A549 (cell line): Measurements from ENCODE around the gene OGA. TPM values are rescaled to one million over a fixed set of nuclear protein-coding genes. Genes with fewer than 3 reads are reported as not detected.

Experiments used
- ATAC-seq, 2 experiments: fragments of 200-7000 bp in 1 of 2; fragments of >200 bp in 1 of 2; cut with Nextera tagmentation in 1 of 2; cut with Tn5 transposase in 1 of 2; 3 replicates each; pipeline versions ENCODE4 v1.8.0 to v1.9.1; 2018 to 2020; ENCODE audit warnings: mild to moderate bottlenecking in 1 of 2, moderate library complexity in 1 of 2
- CTCF ChIA-PET: fragments of 300-600 bp; sonication (Branson Sonifier 250); formaldehyde crosslinking; extraction: SDS; loops from one replicate; lab custom pipeline; 2021; ENCODE audit warnings: antibody characterized with exemption, inconsistent platforms; lab: Yijun Ruan, JAX
- POLR2A ChIA-PET: fragments of 350-600 bp; formaldehyde crosslinking; extraction: SDS; loops from one replicate; lab custom pipeline; 2021; ENCODE audit warnings: antibody characterized with exemption, inconsistent platforms; lab: Yijun Ruan, JAX
- DNase-seq, 2 experiments: peaks; one replicate each; pipeline versions ENCODE4 v3.0.0 to v3.0.0-alpha.2; 2011 to 2016; ENCODE audit warnings: low read depth in 1 of 2, low spot score in 1 of 2
- FAIRE-seq: peaks from 2 replicates; lab custom pipeline; 2011; peaks lifted over from hg19 to GRCh38; lab: Jason Lieb, UNC
- H3K27ac ChIP-seq, 2 experiments: fragments of >200 bp; sonication (Bioruptor Twin); formaldehyde crosslinking; 3 replicates each; pipeline ENCODE4 v1.5.1; 2016 to 2017
- H3K4me1 ChIP-seq: fragments of >200 bp; sonication (Bioruptor Twin); formaldehyde crosslinking; 3 replicates; pipeline ENCODE4 v1.6.1; 2016
- H3K4me2 ChIP-seq: fragments of >200 bp; sonication (Bioruptor Twin); formaldehyde crosslinking; 3 replicates; pipeline ENCODE4 v1.6.1; 2016
- H3K4me3 ChIP-seq: fragments of >200 bp; sonication (Bioruptor Twin); formaldehyde crosslinking; 3 replicates; pipeline ENCODE4 v1.5.1; 2016
- H3K9me3 ChIP-seq: fragments of >200 bp; sonication (Bioruptor Twin); formaldehyde crosslinking; 3 replicates; pipeline ENCODE4 v1.6.1; 2016
- CBX2 ChIP-seq: fragments of 200-600 bp; sonication (generic); IDR thresholded peaks from 2 replicates; pipeline ENCODE4 v1.6.1; 2016; ENCODE audit warnings: low read depth, mild to moderate bottlenecking, borderline replicate concordance
- CEBPB ChIP-seq, 2 experiments: fragments of >200 bp in 1 of 2; sonication (Bioruptor Twin) in 1 of 2; formaldehyde crosslinking in 1 of 2; IDR thresholded peaks; 2 replicates each; pipeline ENCODE4 v1.6.1; 2012 to 2016
- EHF ChIP-seq: fragments of 250-450 bp; sonication (Bioruptor Pico); IDR thresholded peaks from 2 replicates; pipeline ENCODE4 v1.5.0; 2020; ENCODE audit warnings: mild to moderate bottlenecking
- EP300 ChIP-seq, 2 experiments: fragments of >200 bp; sonication (Bioruptor Twin); formaldehyde crosslinking; IDR thresholded peaks; 2 replicates in 1 of 2; 3 replicates in 1 of 2; pipeline ENCODE4 v1.6.1; 2016 to 2017
- HDAC2 ChIP-seq: fragments of 200-600 bp; sonication (generic); IDR thresholded peaks from 2 replicates; pipeline ENCODE4 v1.6.1; 2016
- HOXB13 ChIP-seq: fragments of 250-450 bp; sonication (Bioruptor Pico); IDR thresholded peaks from 2 replicates; pipeline ENCODE4 v1.5.0; 2020; ENCODE audit warnings: low read depth, mild to moderate bottlenecking, moderate library complexity
- KDM1A ChIP-seq: fragments of 200-600 bp; sonication (generic); IDR thresholded peaks from 2 replicates; pipeline ENCODE4 v1.6.1; 2016; ENCODE audit warnings: low read depth, mild to moderate bottlenecking
- MAFK ChIP-seq: fragments of 450-650 bp; IDR thresholded peaks from 2 replicates; pipeline ENCODE4 v1.6.1; 2014; ENCODE audit not compliant: partially characterized antibody
- POLR2AphosphoS2 ChIP-seq: conservative IDR thresholded peaks from 2 replicates; pipeline ENCODE4 v1.6.1; 2012; ENCODE audit warnings: low read length, improper control_type of control experiment, inconsistent platforms
- RAD21 ChIP-seq, 2 experiments: fragments of >200 bp in 1 of 2; sonication (Bioruptor Twin) in 1 of 2; formaldehyde crosslinking in 1 of 2; IDR thresholded peaks in 1 of 2; conservative IDR thresholded peaks in 1 of 2; 2 replicates in 1 of 2; 3 replicates in 1 of 2; pipeline ENCODE4 v1.6.1; 2012 to 2018; ENCODE audit warnings: inconsistent platforms in 1 of 2
- RARB ChIP-seq: fragments of 250-450 bp; sonication (Bioruptor Pico); IDR thresholded peaks from 2 replicates; pipeline ENCODE4 v1.8.0; 2021; ENCODE audit warnings: mild to moderate bottlenecking, moderate library complexity
- RCOR1 ChIP-seq: fragments of 150-350 bp; IDR thresholded peaks from 2 replicates; pipeline ENCODE4 v1.6.1; 2014; ENCODE audit warnings: antibody characterized with exemption, low read length, low read depth
- SMC3 ChIP-seq: fragments of >200 bp; sonication (Bioruptor Twin); formaldehyde crosslinking; IDR thresholded peaks from 3 replicates; pipeline ENCODE4 v1.6.1; 2018; ENCODE audit warnings: inconsistent platforms
- TFCP2L1 ChIP-seq: fragments of 250-450 bp; sonication (Bioruptor Pico); IDR thresholded peaks from 2 replicates; pipeline ENCODE4 v1.5.0; 2021; ENCODE audit warnings: mild to moderate bottlenecking
- ZFP36 ChIP-seq: fragments of 450-650 bp; IDR thresholded peaks from 2 replicates; pipeline ENCODE4 v1.6.1; 2014; ENCODE audit warnings: borderline replicate concordance; ENCODE audit not compliant: partially characterized antibody
- WGBS: methylation state at CpG from one replicate; pipeline ENCODE4 v1.1.6; 2017; ENCODE audit errors: missing lambda C conversion rate; 5-methylcytosine and 5-hydroxymethylcytosine counted together
- polyA plus RNA-seq, 4 experiments: library from polyadenylated mRNA; depleted of rRNA in 3 of 4; stranded (reverse); fragments of >200 nt; fragmentation: RNase III in 1 of 4; extraction: RNeasy Plus Mini Kit Qiagen cat#74134 plus additional on column Dnase treatment in 1 of 4; gene quantifications; 2 replicates in 3 of 4; 3 replicates in 1 of 4; pipeline ENCODE4 v1.2.3, GENCODE V29; 2011 to 2017
- TF ChIP-seq, protein P1 (sequence below): IDR thresholded peaks from 2 replicates; pipeline ENCODE4 v1.6.1; 2012
- TF ChIP-seq, protein P2 (sequence below): fragments of 450-650 bp; IDR thresholded peaks from 2 replicates; pipeline ENCODE4 v1.6.1; 2014; ENCODE audit warnings: antibody characterized with exemption
- TF ChIP-seq, protein P3 (sequence below): fragments of >200 bp; sonication (Bioruptor Twin); formaldehyde crosslinking; IDR thresholded peaks from 3 replicates; pipeline ENCODE4 v1.6.1; 2016
- TF ChIP-seq, protein P4 (sequence below): fragments of 250-450 bp; sonication (Bioruptor Pico); IDR thresholded peaks from 2 replicates; pipeline ENCODE4 v1.5.0; 2020; ENCODE audit warnings: low read depth, mild to moderate bottlenecking, moderate library complexity
- TF ChIP-seq, protein P5 (sequence below): fragments of 200-600 bp; sonication (generic); IDR thresholded peaks from 2 replicates; pipeline ENCODE4 v1.6.1; 2016; ENCODE audit warnings: antibody characterized with exemption, mild to moderate bottlenecking, moderate library complexity

The OGA gene
- polyA plus RNA-seq, 2 of the 4 experiments (the other 2 are of a cell fraction) = 40.3 to 79.1 TPM

DNA sequence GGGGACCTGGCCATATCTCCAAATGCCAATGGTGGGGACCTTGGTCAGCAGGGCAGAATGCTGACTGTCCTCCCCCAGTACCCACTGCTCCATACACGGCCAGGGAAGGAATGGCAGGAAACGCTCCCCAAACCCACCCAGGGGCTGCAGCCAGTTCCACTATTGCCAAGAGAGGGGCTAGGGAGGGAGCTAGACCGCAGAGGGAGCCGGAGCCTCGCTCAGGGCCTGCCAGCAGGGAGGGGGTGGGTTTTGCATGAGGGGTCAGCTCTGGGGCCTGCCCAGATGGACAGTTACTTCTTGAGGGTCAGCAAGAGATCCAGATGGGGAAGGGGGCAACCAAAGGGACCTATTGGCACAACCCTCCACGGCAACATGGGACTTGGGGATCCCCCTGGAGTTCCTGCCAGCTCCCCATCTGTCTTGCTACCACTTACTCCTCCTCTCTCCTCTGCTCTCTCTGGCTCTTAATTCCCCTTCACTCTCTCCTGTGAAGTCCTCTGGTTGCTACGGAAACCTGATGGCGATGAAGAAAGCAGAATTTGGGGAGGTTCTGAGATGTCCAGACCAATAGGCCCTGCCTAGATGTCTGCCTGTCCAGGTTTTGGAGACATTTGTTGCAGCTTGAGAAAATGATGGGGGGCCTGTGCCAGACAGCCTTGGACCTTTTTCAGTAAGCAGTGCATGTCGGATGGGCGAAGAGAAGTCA is 55.0 kb downstream of the OGA start:
- FAIRE-seq (no peak), DNase-seq (no peak), ATAC-seq (no peak)
- Histone ChIP-seq H3K4me2 (no peak overlapping the region), H3K27ac (no peak overlapping the region), H3K4me1 (no peaks in the 10 kb centered on the region), H3K4me3 (no peak overlapping the region), H3K9me3 (no peaks in the 10 kb centered on the region)
- 49% methylated on average over 7 of the region's 10 CpGs for WGBS
- ChIA-PET POLR2A (no interaction called here), CTCF (interaction anchor here (1.2 to 1.7 kb wide), 4 partner anchors 11 to 550 kb away, joined by 3 to 4 read pairs (median 3); no protein-coding TSS in a partner anchor)
- TF ChIP-seq, protein P1, sequence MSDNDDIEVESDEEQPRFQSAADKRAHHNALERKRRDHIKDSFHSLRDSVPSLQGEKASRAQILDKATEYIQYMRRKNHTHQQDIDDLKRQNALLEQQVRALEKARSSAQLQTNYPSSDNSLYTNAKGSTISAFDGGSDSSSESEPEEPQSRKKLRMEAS = no peak
- TF ChIP-seq EHF (CRISPR knock-in tag) (no peak), POLR2AphosphoS2 (no peak), TFCP2L1 (CRISPR knock-in tag) (no peak), CEBPB (IDR thresholded peaks at IDR 0.05) (no peak), RARB (CRISPR knock-in tag) (no peak), SMC3 (no peak), HOXB13 (no peak)
- TF ChIP-seq, all 56 proteins: peak for 0

DNA sequence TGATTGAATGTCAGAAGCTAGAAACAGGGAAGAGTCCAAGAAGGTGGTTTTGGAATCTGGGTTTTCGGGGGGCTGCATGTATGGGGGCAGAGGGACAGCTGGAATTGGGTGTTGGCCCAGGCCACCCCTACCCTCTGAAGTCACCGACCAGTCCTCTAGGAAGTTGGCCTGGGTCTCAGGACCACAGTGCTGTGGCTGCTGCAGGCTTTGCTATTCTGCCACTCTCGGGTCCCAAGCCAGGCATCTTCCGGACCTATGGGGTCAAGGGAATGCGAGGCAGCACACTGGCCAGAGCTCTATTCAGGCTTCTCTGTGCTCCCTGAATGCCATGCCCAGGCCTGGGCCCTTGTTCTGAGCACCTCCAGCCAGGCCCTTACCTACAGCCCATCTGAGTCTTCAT is 55.5 kb downstream of the OGA start:
- WGBS = 78% methylated on average over 5 of the region's 5 CpGs
- TF ChIP-seq ZFP36 (no peak), MAFK (no peak), RCOR1 (no peak), RARB (CRISPR knock-in tag) (no peak), RAD21 (conservative IDR thresholded peaks at IDR 0.05 in 1 of 2, IDR thresholded peaks at IDR 0.05 in 1 of 2) (no peak), HDAC2 (no peak), SMC3 (no peak), KDM1A (no peak), EP300 (IDR thresholded peaks at IDR 0.05) (no peak), CBX2 (no peak)
- TF ChIP-seq, protein P2, sequence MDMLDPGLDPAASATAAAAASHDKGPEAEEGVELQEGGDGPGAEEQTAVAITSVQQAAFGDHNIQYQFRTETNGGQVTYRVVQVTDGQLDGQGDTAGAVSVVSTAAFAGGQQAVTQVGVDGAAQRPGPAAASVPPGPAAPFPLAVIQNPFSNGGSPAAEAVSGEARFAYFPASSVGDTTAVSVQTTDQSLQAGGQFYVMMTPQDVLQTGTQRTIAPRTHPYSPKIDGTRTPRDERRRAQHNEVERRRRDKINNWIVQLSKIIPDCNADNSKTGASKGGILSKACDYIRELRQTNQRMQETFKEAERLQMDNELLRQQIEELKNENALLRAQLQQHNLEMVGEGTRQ = no peak
- TF ChIP-seq, protein P3, sequence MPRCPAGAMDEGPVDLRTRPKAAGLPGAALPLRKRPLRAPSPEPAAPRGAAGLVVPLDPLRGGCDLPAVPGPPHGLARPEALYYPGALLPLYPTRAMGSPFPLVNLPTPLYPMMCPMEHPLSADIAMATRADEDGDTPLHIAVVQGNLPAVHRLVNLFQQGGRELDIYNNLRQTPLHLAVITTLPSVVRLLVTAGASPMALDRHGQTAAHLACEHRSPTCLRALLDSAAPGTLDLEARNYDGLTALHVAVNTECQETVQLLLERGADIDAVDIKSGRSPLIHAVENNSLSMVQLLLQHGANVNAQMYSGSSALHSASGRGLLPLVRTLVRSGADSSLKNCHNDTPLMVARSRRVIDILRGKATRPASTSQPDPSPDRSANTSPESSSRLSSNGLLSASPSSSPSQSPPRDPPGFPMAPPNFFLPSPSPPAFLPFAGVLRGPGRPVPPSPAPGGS = no peak
- TF ChIP-seq, protein P4, sequence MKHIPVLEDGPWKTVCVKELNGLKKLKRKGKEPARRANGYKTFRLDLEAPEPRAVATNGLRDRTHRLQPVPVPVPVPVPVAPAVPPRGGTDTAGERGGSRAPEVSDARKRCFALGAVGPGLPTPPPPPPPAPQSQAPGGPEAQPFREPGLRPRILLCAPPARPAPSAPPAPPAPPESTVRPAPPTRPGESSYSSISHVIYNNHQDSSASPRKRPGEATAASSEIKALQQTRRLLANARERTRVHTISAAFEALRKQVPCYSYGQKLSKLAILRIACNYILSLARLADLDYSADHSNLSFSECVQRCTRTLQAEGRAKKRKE = no peak
- TF ChIP-seq, protein P5, sequence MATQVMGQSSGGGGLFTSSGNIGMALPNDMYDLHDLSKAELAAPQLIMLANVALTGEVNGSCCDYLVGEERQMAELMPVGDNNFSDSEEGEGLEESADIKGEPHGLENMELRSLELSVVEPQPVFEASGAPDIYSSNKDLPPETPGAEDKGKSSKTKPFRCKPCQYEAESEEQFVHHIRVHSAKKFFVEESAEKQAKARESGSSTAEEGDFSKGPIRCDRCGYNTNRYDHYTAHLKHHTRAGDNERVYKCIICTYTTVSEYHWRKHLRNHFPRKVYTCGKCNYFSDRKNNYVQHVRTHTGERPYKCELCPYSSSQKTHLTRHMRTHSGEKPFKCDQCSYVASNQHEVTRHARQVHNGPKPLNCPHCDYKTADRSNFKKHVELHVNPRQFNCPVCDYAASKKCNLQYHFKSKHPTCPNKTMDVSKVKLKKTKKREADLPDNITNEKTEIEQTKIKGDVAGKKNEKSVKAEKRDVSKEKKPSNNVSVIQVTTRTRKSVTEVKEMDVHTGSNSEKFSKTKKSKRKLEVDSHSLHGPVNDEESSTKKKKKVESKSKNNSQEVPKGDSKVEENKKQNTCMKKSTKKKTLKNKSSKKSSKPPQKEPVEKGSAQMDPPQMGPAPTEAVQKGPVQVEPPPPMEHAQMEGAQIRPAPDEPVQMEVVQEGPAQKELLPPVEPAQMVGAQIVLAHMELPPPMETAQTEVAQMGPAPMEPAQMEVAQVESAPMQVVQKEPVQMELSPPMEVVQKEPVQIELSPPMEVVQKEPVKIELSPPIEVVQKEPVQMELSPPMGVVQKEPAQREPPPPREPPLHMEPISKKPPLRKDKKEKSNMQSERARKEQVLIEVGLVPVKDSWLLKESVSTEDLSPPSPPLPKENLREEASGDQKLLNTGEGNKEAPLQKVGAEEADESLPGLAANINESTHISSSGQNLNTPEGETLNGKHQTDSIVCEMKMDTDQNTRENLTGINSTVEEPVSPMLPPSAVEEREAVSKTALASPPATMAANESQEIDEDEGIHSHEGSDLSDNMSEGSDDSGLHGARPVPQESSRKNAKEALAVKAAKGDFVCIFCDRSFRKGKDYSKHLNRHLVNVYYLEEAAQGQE = no peak
- Histone ChIP-seq H3K4me2 (no peak overlapping the region), H3K4me1 (no peaks in the 10 kb centered on the region), H3K27ac (no peak overlapping the region), H3K9me3 (no peaks in the 10 kb centered on the region), H3K4me3 (no peak overlapping the region)
- FAIRE-seq (no peak), DNase-seq (no peak), ATAC-seq (no peak)
- POLR2A ChIA-PET = no interaction called here
- CTCF ChIA-PET = interaction anchor here (1.0 to 1.7 kb wide), 6 partner anchors 10 to 549 kb away, joined by 3 to 4 read pairs (median 4); no protein-coding TSS in a partner anchor
